HK-2 (cell line): ENCODE results near the gene ADSS2.

Source experiments
- DNase-seq: peaks from one replicate; pipeline ENCODE4 v3.0.0-alpha.2; 2018; ENCODE audit not compliant: unreplicated experiment

ADSS2 gene

DNA sequence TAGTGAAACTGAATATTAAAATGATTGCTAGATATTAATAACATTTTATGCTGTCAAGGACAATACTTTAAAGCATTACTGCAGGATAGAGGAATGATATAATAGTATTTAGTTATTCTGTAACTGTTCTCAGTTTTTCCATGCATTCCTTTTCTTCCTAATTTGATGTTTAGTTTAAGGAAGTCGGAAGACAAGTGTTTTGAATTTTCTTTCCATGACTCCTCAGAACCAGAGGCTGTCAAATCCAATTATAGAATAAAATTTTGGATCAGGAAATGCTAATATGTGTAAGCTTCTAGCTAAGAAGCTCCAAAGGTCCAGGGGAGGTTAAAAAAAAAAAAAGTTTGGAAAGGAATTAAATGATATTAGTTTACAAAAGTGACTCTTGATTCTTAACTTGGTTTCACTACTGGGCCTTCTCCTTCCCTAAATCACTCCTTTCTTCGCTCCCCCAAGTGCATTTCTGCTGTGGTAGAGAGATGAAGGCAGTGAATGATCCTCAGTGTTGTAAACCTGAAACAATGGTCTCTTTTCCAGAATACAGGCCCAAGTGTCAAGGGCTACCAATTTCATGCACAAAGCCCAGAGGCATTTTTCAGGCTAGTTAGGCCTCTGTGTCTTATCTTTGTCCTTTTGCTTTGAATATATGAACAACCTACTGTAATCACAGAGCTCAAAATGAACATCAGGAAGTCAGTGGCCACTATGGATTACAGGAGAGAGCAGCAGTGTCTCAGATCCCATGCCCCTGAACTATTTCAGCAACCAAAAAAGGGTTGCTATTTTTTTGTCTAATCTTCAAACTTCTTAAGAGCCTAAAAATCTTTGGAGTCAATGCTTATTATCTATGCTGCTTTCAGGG is 6.2 kb downstream of the ADSS2 start:
- no peak for DNase-seq

DNA sequence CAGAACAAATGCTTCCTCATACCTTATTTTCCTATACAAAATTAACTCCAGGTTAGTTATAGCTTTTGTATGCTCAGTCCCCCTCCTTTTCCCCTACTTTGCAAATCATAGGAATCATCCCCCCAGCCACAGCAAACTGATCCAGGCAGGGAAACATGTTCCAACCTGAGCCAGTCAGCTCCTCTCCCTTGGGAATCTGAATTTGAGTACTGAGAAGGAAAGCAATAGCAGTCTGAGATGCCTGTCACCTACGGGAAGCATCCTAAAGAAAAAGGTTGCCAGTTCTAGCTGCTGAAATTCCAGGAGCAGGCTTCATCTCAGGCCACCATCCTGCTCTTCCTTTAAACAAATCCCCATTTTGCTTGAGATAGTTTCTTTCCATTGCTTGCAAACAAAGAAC is 6.9 kb downstream of the ADSS2 start:
- no peak for DNase-seq

DNA sequence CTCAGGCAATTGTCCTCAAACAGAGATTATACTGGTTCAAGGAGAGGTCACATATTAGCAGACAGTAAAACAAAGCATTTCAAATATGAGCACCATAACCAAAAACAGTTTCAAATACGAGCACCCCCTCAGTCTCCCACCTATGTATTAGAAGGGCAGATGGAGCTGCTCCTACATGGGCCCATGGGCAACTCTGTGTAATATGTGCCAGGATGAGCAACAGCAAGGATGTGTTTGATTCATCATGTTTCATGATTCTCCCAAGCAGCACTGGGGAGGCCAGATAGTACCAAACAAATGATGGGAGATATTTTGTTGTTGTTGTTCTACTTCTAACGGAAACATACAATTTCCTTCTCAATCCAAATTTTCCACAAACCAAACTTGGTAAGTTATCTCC is 8.9 kb downstream of the ADSS2 start:
- no peak for DNase-seq

DNA sequence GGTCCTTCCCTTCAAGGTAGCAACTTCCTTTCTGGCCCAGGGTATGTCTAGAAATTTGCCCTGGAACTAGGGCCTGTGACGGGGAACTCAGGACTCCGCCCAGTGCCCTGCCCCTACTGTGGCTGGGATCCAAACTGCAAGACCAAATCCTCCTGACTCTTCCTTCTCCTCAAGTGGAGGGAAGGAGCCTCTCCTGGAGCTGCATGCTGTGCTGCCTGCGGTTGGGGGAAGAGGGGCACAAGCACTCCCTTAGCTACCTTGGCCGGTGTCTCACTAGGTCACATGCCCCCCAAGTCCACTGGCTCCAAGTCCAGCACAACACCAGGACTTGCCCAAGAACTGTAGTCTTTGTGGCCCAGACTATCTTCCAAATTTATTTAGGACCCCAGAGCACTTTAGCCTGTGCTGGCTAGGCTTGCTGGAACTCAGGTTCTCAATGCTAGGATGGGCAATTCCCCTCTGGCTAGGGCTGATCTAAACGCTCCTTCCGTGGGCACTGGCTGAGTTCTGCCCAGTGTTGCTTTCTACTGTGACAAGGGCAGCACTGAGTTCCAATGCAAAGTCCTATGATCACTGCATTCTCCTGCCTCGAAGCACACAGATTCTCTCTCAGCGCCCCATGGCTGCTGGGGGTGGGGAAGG is 12.2 kb downstream of the ADSS2 start:
- no peak for DNase-seq

DNA sequence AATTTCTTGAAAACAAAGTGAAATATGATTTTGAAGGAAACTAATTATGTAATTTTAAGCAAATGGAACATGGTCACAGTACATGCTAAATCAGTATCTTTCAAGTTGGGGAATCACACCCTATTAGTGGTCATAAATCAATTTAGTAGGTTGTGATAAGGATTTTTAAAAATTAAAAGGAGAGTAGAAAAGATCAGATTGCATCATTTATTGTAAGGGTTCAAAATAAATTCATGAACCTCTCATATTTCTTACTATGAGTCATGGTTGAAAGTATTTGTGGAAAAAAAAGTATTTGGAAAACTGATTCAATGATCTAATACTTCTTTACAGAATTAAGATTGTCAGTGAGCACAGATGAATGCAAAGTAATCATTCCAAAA is 14.6 kb downstream of the ADSS2 start:
- no peak for DNase-seq

DNA sequence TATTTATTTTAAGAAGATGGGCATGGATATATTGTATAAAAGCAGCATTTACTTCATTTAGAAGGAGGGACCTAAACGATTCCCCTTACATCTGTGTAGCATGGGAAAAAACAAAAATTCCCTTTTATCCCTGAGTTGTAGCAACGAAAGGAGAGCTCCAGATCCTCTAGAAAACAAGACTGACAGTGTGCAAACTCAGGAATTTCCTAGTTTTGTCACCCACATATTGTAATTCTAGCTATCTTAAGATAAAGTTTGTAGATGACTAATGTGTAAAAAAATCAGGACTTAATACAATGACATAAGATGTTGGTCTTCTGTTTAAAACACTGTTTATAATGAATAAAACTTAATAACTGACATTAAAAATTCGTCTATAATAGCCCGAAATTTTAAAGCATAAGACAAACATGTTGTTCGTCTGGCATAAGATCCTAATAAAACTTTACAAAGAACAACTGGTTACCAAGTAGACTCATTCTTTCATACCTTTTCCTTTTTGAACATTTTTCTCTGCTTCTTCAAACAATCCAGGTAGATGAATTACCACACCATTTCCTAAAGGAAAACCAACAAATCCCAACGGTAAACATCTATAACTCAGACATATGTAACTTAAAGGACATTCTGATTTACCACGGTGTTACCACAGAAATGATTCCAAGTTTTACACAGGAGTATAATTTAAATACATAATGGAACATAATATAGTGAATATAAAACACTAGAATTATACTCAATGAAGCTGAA is 15.2 kb downstream of the ADSS2 start:
- DNase-seq, result no peak

DNA sequence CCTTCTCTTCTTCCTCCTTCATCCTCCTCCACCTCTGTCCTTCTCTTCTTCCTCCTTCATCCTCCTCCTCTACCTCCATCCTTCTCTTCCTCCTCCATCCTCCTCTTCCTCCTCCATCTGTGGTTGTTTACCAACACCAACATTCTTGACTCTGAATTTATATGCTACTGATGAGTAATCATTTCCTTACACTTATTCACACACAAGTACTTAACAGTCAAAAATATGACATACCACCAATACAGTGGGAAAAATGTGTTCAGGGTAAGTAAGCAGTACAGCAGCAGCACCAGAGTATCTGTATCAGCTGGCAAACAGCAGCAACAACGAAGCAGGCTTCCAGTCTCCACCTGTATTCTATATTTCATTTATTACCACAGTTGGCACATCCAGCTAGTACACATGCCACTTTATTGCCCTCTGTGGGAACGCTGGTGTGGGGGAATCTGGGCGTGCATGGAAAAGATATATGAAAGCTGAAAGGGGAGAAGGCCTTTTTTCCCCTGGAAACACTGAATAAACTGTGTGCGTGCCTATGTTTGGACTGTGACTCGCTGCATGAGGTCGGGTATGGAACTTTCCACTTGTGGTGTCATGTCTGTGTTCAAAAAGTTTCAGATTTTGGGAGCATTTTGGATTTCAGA is 16.0 kb downstream of the ADSS2 start:
- peak; percentile 27 for DNase-seq

DNA sequence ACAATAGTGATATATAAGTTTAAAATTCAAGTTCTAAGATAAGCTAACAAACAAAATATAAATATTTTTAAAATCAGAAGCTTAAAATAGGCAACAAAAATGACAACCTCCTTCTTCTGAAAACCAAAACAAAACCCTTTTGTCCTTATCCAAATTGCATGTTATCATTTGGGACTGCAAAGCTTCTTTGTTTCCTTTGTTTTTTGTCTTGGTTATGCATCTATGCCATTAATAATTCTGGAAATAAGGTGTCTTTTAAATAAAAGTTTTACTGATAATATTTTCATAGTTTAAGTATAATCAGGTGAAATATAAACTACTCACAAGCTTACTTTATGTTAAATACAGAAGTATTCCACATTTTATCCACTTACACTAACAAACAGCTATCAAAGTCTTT is 20.5 kb downstream of the ADSS2 start:
- no peak for DNase-seq

DNA sequence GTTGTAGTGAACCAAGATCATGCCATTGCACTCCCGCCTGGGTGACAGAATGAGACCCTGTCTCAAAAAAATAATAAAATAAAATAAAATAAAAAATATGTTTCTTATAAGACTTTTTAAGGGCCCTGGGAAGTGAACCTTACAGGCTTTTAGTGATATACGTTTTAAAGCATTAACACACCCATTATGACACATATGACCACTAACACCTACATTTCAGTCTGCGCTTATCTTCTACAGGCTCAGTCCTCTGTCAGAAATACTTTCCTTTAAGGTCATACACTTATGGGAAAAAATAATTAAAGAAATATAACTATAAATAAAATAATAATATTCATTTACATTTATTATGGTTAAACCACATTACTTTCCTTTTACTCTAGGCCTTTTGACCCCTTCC is 21.9 kb downstream of the ADSS2 start:
- DNase-seq, result no peak

DNA sequence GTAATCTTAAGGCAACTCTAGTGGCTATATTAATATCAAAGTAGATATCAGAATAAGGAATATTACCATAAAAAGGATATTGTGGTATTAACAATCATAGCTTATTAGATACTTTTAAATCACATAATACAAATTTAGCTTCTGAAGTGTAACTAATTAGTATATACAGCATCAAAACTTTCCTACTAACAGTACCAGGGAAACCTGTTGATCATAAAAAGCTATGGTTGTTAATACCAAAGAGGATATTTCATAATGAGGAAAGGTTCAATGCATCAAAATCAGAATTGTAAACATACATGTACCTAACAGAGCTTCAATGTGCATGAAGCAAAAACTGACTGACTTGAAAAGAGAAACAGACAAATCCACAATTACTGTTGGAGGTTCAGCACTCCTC is 24.1 kb downstream of the ADSS2 start:
- no peak for DNase-seq

DNA sequence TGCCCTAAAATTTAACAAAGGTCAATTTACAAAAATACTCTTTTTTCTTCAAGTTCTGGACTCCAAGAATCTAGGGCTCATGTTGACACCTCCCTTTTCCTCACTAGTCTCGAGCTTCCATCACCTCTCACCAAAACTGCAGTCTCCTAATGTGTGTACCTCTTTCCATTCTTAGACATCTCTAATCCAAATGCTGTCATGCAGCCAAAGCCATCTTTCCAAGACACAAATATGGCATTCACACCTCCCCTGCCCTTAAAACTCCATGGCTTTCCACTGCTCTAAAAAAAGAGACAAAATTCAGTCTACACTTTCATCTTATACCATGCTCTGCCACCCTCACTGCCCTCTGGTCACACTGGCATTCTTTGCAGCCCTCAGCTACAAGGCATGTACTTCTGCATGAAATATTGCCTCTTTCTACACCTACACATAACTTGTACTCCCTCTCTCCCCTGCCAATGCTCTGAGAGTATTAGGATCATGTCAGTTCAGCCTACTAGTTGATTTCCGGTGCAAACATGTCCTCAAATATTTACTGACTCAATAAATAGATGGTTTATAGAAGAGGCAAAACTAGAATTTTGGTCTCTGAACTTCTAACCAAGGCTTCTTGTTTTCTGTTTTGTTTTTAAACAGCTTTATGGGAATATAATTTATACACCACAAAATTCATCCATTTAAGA is 26.9 kb downstream of the ADSS2 start:
- DNase-seq, result no peak

DNA sequence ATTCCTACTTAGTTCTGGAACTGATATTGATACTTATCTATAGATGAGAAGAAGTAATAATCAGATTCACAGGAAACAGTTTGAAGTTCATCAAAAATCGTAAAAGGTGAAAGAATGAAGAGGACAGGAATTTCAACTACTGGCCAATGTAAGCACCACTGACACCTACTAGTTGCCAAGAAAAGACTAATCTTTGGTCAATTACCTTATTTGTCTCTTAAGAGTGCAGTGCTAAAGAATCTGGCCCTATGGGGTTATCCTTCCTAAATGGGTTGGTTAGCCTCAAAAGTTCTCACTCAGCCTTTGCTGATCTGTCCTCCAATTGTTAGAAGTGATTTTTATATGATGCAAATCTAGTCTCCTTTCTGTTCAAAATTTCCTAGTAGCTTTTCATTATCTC is 29.5 kb downstream of the ADSS2 start:
- DNase-seq, result no peak

DNA sequence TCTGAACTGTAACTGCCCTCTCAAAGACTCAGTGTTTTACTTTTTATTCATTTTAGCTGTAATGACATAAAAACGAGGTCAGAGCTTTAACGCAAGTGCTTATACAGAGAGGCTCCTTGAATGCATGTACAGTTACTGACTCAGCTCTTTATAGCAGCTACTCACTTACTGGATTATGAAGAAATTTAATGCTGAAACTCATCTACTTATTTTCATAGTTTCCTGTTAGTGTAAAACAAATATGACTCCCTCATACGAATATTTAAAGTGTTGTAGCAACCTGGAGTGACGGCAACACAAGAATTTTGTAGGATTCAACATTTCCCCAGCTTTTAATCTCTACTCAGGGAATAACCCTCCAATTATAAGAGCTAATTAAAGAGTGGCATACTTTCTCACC is 32.7 kb downstream of the ADSS2 start:
- no peak for DNase-seq

DNA sequence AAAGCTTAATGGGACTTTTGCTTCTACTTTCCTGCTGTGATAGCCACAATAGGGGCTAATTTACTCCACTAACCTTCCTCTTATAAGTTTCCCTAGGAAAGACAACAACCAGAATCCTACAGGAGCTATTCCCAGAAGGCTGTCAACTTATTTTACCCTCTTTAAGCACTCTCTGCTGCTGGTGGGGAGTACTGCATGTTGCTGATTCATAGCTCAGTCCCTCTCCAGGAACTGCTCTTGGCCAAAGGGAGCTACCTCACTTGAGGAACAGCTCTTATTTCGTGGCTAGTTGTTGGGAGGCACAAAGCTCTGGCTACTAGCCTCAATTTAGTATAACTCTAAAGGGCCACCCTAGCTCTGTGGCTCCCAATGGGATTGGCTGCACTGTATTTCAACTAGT is 37.2 kb downstream of the ADSS2 start:
- no peak for DNase-seq

DNA sequence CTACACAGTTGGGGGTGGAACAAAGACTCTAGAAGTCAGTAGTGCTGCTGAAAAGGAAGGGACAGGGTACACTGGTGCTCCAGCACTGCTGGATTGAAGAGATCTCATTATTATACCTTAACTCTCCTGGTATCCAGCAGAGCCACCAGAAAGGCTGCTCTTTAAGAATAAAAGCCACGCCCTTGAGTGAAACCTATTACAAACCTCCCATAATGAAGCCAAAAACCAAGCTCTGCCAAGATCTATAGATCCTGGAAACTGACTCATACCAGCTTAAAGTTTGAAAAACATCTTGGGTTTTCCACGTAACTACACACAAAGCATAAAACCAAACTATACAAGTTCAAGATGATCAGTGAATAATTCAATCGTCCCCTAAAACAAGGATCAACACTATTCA is 38.0 kb downstream of the ADSS2 start:
- no peak for DNase-seq

DNA sequence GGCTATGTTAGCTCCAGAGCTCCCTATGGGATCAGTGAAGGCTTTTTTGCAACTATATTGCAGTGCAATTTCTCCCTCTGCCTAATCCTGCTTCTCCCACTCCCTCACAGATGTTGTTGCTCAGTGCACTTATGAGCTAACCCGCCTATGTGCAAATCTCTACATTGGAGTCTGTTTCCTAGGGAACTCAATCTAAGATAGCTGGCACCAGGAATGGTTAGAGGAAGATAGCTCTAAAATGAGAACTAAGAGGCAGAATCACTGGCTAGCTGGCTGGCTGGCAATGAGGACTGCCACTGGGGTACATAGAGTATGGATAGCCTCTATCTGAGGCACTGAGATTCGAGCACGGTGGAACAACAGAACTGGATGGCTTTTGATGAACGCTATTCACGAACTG is 39.5 kb downstream of the ADSS2 start:
- no peak for DNase-seq

DNA sequence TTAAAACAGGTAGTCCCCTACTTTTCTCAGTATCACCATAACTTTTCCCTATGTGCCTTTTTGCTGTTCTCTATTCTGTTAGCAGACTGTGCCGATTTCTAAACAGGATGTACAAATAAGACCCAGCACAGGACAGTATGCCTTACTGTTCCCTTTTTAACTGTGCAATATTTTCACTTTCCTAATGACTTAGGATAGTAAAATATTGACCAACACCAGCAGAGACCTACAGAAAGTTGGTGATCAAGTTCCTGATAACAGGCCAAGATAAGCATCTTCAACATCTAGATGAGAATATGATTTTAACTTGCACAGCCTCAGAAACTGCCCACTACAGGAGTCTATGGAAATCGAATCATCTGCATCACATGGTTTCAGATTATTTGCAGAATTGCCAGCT is 42.0 kb downstream of the ADSS2 start:
- no peak for DNase-seq

DNA sequence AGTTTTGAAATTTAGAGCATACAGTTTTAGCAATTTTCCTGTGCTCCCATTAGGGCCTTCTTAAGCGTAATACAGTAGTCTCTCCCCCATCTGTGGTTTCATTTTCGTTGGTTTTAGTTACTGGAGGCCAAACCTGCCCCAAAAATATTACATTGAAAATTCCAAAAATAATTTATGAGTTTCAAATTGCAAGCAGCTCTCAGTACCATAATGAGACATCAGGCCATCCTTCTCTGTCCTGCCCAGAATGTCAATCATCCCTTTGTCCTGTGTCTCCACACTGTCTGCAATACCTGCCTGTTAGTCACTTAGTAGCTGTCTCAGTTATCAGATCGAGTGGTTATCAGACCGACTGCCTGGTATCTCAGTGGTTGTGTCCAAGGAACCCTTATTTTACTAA is 45.4 kb downstream of the ADSS2 start:
- no peak for DNase-seq

DNA sequence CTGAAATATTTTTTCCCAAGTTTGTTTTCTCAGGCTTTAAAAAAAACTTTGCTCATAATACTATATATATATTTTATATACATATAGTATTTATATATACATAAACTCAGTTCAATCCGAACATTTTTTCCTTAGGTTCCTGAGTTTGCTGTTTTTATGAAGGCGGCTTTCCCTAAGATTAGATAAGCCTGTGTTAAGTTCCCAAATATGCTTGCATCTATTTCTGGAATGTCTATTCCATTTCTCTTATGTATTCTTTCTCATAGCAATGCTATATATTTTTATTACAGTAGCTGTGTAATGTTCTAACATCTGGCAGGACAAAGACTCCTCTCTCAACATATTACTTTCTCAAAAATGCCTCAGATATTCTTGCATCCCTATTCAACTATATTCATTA is 45.9 kb downstream of the ADSS2 start:
- DNase-seq, result no peak

DNA sequence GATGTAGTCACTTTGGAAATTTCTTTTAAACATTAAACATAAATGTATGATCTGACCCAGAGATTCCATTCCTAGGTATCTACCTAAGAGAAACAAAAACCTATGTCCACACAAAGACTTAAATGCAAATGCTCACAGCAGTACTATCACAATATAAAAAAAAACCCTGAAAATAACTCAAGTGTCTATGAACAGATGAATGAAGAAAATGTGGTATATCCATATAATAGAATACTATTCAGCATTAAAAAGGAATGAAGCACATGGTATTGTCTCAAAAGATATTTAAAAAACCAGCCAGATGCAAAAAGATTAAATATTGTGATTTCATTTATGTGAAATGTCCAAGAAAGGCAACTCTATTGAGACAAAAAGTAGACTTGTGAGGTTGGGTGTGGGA is 48.3 kb downstream of the ADSS2 start:
- DNase-seq, result no peak

DNA sequence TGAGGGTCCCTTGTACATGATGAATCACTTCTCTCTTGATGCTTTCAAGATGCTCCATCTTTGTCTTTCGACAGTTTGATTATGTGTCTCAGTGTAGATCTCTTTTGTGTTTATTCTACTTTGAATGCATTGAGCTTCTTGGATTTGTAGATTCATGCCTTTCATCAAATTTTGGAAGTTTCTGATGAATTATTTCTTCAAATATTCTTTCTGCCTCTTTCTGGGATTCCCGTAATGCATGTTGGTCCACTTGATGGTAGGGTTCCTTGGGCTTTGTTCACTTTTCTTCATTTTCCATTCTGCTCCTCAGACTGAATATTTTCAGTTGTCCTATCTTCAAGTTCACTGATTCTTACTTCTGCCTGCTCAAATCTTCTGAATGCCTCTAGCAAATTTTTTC is 50.7 kb downstream of the ADSS2 start:
- DNase-seq, result no peak

DNA sequence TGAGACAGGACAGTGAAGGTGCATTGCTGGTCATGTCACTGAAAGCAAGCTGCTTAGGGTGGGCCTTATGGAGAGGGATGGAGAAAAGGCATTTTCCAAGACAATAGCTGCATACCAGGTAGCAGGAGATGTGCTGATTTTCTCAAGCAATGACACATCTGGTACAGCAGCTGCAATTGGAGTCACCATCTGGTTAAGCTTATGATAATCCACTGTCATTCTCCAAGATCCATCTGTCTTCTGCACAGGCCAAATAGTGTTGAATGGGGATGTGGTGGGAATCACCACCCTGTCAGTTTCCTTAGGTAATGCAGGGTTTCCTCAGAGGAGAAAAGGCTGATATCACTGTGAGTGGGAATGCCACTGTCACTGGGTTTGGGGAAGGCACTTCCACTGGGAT is 54.6 kb downstream of the ADSS2 start:
- no peak for DNase-seq
